Stomach smooth muscle (tissue), 2 donors: ENCODE measurements around the gene ABLIM1.
A peak's percentile ranks its signal among the peaks of the same experiment; 100 is the strongest.

Source experiments
- H3K27ac ChIP-seq: one replicate; pipeline ENCODE4 v1.7.0; 2013; ENCODE audit warnings: mild to moderate bottlenecking, low read length, inconsistent platforms
- H3K27me3 ChIP-seq, 2 donors: one replicate each; pipeline ENCODE4 v1.7.0; 2013; ENCODE audit warnings: low read length in 2 of 2; ENCODE audit not compliant: insufficient read depth in 2 of 2, control insufficient read depth in 1 of 2
- H3K36me3 ChIP-seq, 2 donors: one replicate each; pipeline ENCODE4 v1.7.0; 2013; ENCODE audit warnings: low read length in 2 of 2; ENCODE audit not compliant: control insufficient read depth in 2 of 2, insufficient read depth in 2 of 2
- H3K4me1 ChIP-seq: one replicate; pipeline ENCODE4 v1.7.0; 2013; ENCODE audit warnings: low read length; ENCODE audit not compliant: control insufficient read depth, insufficient read depth
- H3K4me3 ChIP-seq, 2 donors: one replicate each; pipeline ENCODE4 v1.7.0; 2013; ENCODE audit warnings: low read length in 2 of 2
- H3K9ac ChIP-seq, 2 donors: one replicate each; pipeline ENCODE4 v1.7.0; 2013; ENCODE audit warnings: low read length in 2 of 2, mild to moderate bottlenecking in 1 of 2
- H3K9me3 ChIP-seq, 2 donors: one replicate each; pipeline ENCODE4 v1.7.0; 2013; ENCODE audit warnings: low read length in 2 of 2; ENCODE audit not compliant: control insufficient read depth in 2 of 2
- donor health status: healthy.
- donor health status: Pancreatic carcinoma.

The ABLIM1 gene

GRCh38 chr10:114502074-114502473 lies 156.0 kb downstream of the ABLIM1 start:
- Histone ChIP-seq H3K9me3 (no peaks in the 10 kb centered on the region), H3K27ac (no peak overlapping the region), H3K4me3 (no peak overlapping the region), H3K36me3 (no peaks in the 10 kb centered on the region), H3K27me3 (no peaks in the 10 kb centered on the region), H3K4me1 (peaks cover 8% of the 10 kb centered on the region), H3K9ac (no peak overlapping the region)

- H3K27ac ChIP-seq = no peak overlapping the region
- no peaks in the 10 kb centered on the region for H3K9me3 ChIP-seq
- no peak overlapping the region for H3K4me3 ChIP-seq
- H3K9ac ChIP-seq = no peak overlapping the region
- no peaks in the 10 kb centered on the region for H3K27me3 ChIP-seq
- H3K36me3 ChIP-seq = no peaks in the 10 kb centered on the region
- H3K4me1 ChIP-seq = peaks cover 8% of the 10 kb centered on the region
Observed at GRCh38 chr10:114501650-114502049, 156.4 kb downstream of the ABLIM1 start.

- no peak overlapping the region for H3K27ac ChIP-seq
- H3K36me3 ChIP-seq = no peaks in the 10 kb centered on the region
- H3K9me3 ChIP-seq = no peaks in the 10 kb centered on the region
- no peak overlapping the region for H3K9ac ChIP-seq
- peaks cover 8% of the 10 kb centered on the region for H3K4me1 ChIP-seq
- H3K27me3 ChIP-seq = no peaks in the 10 kb centered on the region
- no peak overlapping the region for H3K4me3 ChIP-seq
Observed at GRCh38 chr10:114500643-114501042, 157.4 kb downstream of the ABLIM1 start.

- no peaks in the 10 kb centered on the region for H3K4me1 ChIP-seq
- no peak overlapping the region for H3K9ac ChIP-seq
Observed at GRCh38 chr10:114499630-114500190, 158.4 kb downstream of the ABLIM1 start.

GRCh38 chr10:114499116-114499515 lies 159.0 kb downstream of the ABLIM1 start:
- Histone ChIP-seq H3K9ac (no peak overlapping the region), H3K4me3 (no peak overlapping the region), H3K36me3 (no peaks in the 10 kb centered on the region), H3K27me3 (no peaks in the 10 kb centered on the region), H3K9me3 (no peaks in the 10 kb centered on the region), H3K4me1 (no peaks in the 10 kb centered on the region), H3K27ac (no peak overlapping the region)

More at GRCh38 chr10:114499630-114500190, 158.4 kb downstream of the ABLIM1 start:
- no peaks in the 10 kb centered on the region for H3K36me3 ChIP-seq
- H3K4me3 ChIP-seq = no peak overlapping the region
- no peak overlapping the region for H3K27ac ChIP-seq
- no peaks in the 10 kb centered on the region for H3K27me3 ChIP-seq
- no peaks in the 10 kb centered on the region for H3K9me3 ChIP-seq

- Histone ChIP-seq H3K27ac (no peak overlapping the region), H3K4me1 (no peaks in the 10 kb centered on the region), H3K9ac (no peak overlapping the region), H3K4me3 (no peak overlapping the region), H3K9me3 (no peaks in the 10 kb centered on the region), H3K36me3 (no peaks in the 10 kb centered on the region), H3K27me3 (no peaks in the 10 kb centered on the region)
Observed at GRCh38 chr10:114498413-114499111, 159.5 kb downstream of the ABLIM1 start.

GRCh38 chr10:114495303-114495702 lies 162.8 kb downstream of the ABLIM1 start:
- Histone ChIP-seq H3K9me3 (no peaks in the 10 kb centered on the region), H3K27ac (no peak overlapping the region), H3K36me3 (no peaks in the 10 kb centered on the region), H3K9ac (no peak overlapping the region), H3K4me1 (peaks cover 11% of the 10 kb centered on the region), H3K27me3 (no peaks in the 10 kb centered on the region), H3K4me3 (no peak overlapping the region)

- Histone ChIP-seq H3K36me3 (peaks cover 0 to 4% of the 10 kb centered on the region in 2 donors), H3K27me3 (no peaks in the 10 kb centered on the region), H3K9me3 (no peaks in the 10 kb centered on the region), H3K4me3 (no peak overlapping the region), H3K9ac (no peak overlapping the region), H3K27ac (no peak overlapping the region), H3K4me1 (peaks cover 11% of the 10 kb centered on the region)
Observed at GRCh38 chr10:114492351-114493037, 165.6 kb downstream of the ABLIM1 start.

GRCh38 chr10:114491933-114492332 lies 166.1 kb downstream of the ABLIM1 start:
- H3K4me1 ChIP-seq = peaks cover 11% of the 10 kb centered on the region
- no peaks in the 10 kb centered on the region for H3K9me3 ChIP-seq
- no peak overlapping the region for H3K27ac ChIP-seq

GRCh38 chr10:114491419-114491818 lies 166.7 kb downstream of the ABLIM1 start:
- Histone ChIP-seq H3K27me3 (no peaks in the 10 kb centered on the region), H3K27ac (peak overlapping the region; percentile 7), H3K4me3 (no peak overlapping the region), H3K36me3 (peaks cover 4 to 8% of the 10 kb centered on the region in 2 donors), H3K9ac (no peak overlapping the region), H3K9me3 (no peaks in the 10 kb centered on the region), H3K4me1 (peaks cover 11% of the 10 kb centered on the region)

More at GRCh38 chr10:114491933-114492332, 166.1 kb downstream of the ABLIM1 start:
- no peak overlapping the region for H3K4me3 ChIP-seq
- H3K27me3 ChIP-seq = no peaks in the 10 kb centered on the region
- H3K36me3 ChIP-seq = peaks cover 2 to 6% of the 10 kb centered on the region in 2 donors
- no peak overlapping the region for H3K9ac ChIP-seq
